GM12878 (cell line): ENCODE measurements around the gene SMOC1. TPM values are rescaled to one million over a fixed set of nuclear protein-coding genes. Genes with fewer than 3 reads are reported as not detected.

Experiments used
- ATAC-seq: fragments of 200-7000 bp; cut with Tn5 transposase; 3 replicates; pipeline ENCODE4 v1.9.1; 2020; ENCODE audit warnings: mild to moderate bottlenecking, moderate library complexity
- BruUV-seq: library from RNA; stranded (reverse); fragments of 400-500 nt; replicated peaks from 2 replicates; lab custom pipeline; 2021; lab: Mats Ljungman, UMichigan
- CTCF ChIA-PET: fragments of 300-600 bp; sonication (Branson Sonifier 250); formaldehyde crosslinking; extraction: SDS; loops from one replicate; lab custom pipeline; 2021; ENCODE audit warnings: inconsistent platforms; lab: Yijun Ruan, JAX
- POLR2A ChIA-PET: fragments of 350-600 bp; formaldehyde crosslinking; extraction: SDS; loops from one replicate; lab custom pipeline; 2021; ENCODE audit warnings: inconsistent platforms; lab: Charles Lee
- RAD21 ChIA-PET: fragments of 300-600 bp; sonication (Branson Sonifier 250); formaldehyde crosslinking; loops from one replicate; lab custom pipeline; 2023; ENCODE audit warnings: antibody characterized with exemption; ENCODE audit not compliant: unreplicated experiment; lab: Charles Lee
- SMC1A ChIA-PET: fragments of 300-600 bp; sonication (Branson Sonifier 250); formaldehyde crosslinking; loops from one replicate; lab custom pipeline; 2023; ENCODE audit not compliant: unreplicated experiment, uncharacterized antibody; lab: Charles Lee
- DNase-seq: peaks from one replicate; pipeline ENCODE4 v3.0.0-alpha.2; 2011; ENCODE audit warnings: low read depth, low spot score
- FAIRE-seq: peaks from 3 replicates; lab custom pipeline; 2011; peaks lifted over from hg19 to GRCh38; lab: Jason Lieb, UNC
- H2AFZ ChIP-seq: 2 replicates; pipeline ENCODE4 v1.6.0; 2011; ENCODE audit warnings: low read depth, low read length, control low read depth; ENCODE audit not compliant: control insufficient read depth
- H3K27ac ChIP-seq: 2 replicates; pipeline ENCODE4 v1.5.1; 2011; ENCODE audit warnings: control low read depth; ENCODE audit not compliant: control insufficient read depth, insufficient read depth
- H3K27me3 ChIP-seq, 2 experiments: replicated peaks in 1 of 2; 2 replicates each; pipeline versions ENCODE4 v1.6.0 to v1.6.1; 2011; ENCODE audit warnings: low read length in 1 of 2; ENCODE audit not compliant: control insufficient read depth in 2 of 2, insufficient read depth in 2 of 2
- H3K36me3 ChIP-seq, 2 experiments: 2 replicates each; pipeline ENCODE4 v1.5.1; 2011; ENCODE audit warnings: low read length in 1 of 2; ENCODE audit not compliant: control insufficient read depth in 2 of 2, insufficient read depth in 2 of 2
- H3K4me1 ChIP-seq: 2 replicates; pipeline ENCODE4 v1.6.1; 2011; ENCODE audit warnings: mild to moderate bottlenecking, low read length, moderate library complexity, mixed read lengths; ENCODE audit not compliant: control insufficient read depth, insufficient read depth
- H3K4me2 ChIP-seq: 2 replicates; pipeline ENCODE4 v1.6.0; 2011; ENCODE audit warnings: control low read depth; ENCODE audit not compliant: control insufficient read depth, insufficient read depth
- H3K4me3 ChIP-seq: fragments of 200-600 bp; sonication (generic); 2 replicates; pipeline ENCODE4 v1.5.1; 2016
- H3K79me2 ChIP-seq: 2 replicates; pipeline ENCODE4 v1.6.0; 2011; ENCODE audit warnings: low read length; ENCODE audit not compliant: control insufficient read depth, insufficient read depth
- H3K9ac ChIP-seq: 2 replicates; pipeline ENCODE4 v1.8.0; 2011; ENCODE audit warnings: low read length, control low read depth, mixed read lengths; ENCODE audit not compliant: control insufficient read depth, insufficient read depth
- H3K9me3 ChIP-seq: replicated peaks from 3 replicates; pipeline ENCODE4 v1.5.1; 2011; ENCODE audit warnings: mild to moderate bottlenecking, low read length; ENCODE audit not compliant: control insufficient read depth, insufficient read depth
- H4K20me1 ChIP-seq: 2 replicates; pipeline ENCODE4 v1.6.0; 2011; ENCODE audit not compliant: control insufficient read depth, insufficient read depth
- ATF7 ChIP-seq: fragments of 450-650 bp; IDR thresholded peaks from 2 replicates; pipeline ENCODE4 v1.6.1; 2016; ENCODE audit warnings: low read depth, mild to moderate bottlenecking
- BACH1 ChIP-seq: fragments of 450-650 bp; IDR thresholded peaks from 2 replicates; pipeline ENCODE4 v1.6.1; 2017; ENCODE audit warnings: mild to moderate bottlenecking, borderline replicate concordance
- FOXK2 ChIP-seq: fragments of 450-650 bp; IDR thresholded peaks from 2 replicates; pipeline ENCODE4 v1.6.1; 2017; ENCODE audit warnings: mild to moderate bottlenecking, moderate library complexity
- RB1 ChIP-seq: fragments of 450-650 bp; formaldehyde crosslinking; IDR thresholded peaks from 2 replicates; pipeline ENCODE4 v1.6.1; 2017; ENCODE audit warnings: mild to moderate bottlenecking, borderline replicate concordance
- ZNF274 ChIP-seq: IDR thresholded peaks from one replicate; pipeline ENCODE4 v1.8.0; 2011; ENCODE audit not compliant: insufficient read length, insufficient read depth
- ZNF687 ChIP-seq: fragments of 450-650 bp; IDR thresholded peaks from 2 replicates; pipeline ENCODE4 v1.6.1; 2017; ENCODE audit warnings: mild to moderate bottlenecking, moderate library complexity
- WGBS: methylation state at CpG from one replicate; pipeline ENCODE4 v1.1.6; 2016; ENCODE audit warnings: low lambda C conversion rate; ENCODE audit not compliant: insufficient replicate concordance, insufficient coverage; ENCODE audit errors: missing lambda C conversion rate; 5-methylcytosine and 5-hydroxymethylcytosine counted together
- in situ Hi-C: fragments of 300-500 bp; cut with MboI; formaldehyde crosslinking; loops from 9 replicates; pipeline ENCODE4 v1.14.3; 2018; ENCODE audit warnings: mixed read lengths
- intact Hi-C: fragments of 100-400 bp; cut with micrococcal nuclease; formaldehyde crosslinking; loops from one replicate; pipeline ENCODE4 v1.14.2; 2022; ENCODE audit not compliant: unreplicated experiment
- polyA plus RNA-seq, 11 experiments: library from polyadenylated mRNA; depleted of rRNA in 4 of 11; unstranded in 6 of 11; stranded (reverse) in 5 of 11; fragments of >200 nt; fragmentation: Nextera tagmentation in 4 of 11; fragmentation: Illumina TruSeq in 1 of 11; extraction: Ambion mirVana in 4 of 11; extraction: Trizol in 1 of 11; gene quantifications; 1 replicate in 1 of 11; 2 replicates in 10 of 11; pipeline versions ENCODE4 v1.2.1 to v1.2.3, GENCODE V29; 2011 to 2016; ENCODE audit warnings: inconsistent platforms in 2 of 11, missing spikeins in 2 of 11, low read depth in 1 of 11
- total RNA-seq, 4 experiments: library from RNA; depleted of rRNA in 3 of 4; stranded (reverse); fragments of >200 nt in 3 of 4; fragmentation: Illumina TruSeq in 1 of 4; extraction: Trizol in 1 of 4; gene quantifications; 2 replicates each; pipeline versions ENCODE4 v1.2.1 to v1.2.3, GENCODE V29; 2013 to 2021

SMOC1 gene
- total and polyA plus RNA-seq, 10 of the 15 experiments (the other 5 are each of a cell fraction or from before 2014, with no cell fraction given), result 0.03 to 0.26 (median 0.14) TPM; not detected in 7

GRCh38 chr14:70027785-70028428 is 148.7 kb downstream of the SMOC1 start (continued):
- no peak for TF ChIP-seq ZNF687
- TF ChIP-seq FOXK2, result no peak
- TF ChIP-seq RB1, result peak; percentile 23; the same call in 1 of the 2 replicates

DNA sequence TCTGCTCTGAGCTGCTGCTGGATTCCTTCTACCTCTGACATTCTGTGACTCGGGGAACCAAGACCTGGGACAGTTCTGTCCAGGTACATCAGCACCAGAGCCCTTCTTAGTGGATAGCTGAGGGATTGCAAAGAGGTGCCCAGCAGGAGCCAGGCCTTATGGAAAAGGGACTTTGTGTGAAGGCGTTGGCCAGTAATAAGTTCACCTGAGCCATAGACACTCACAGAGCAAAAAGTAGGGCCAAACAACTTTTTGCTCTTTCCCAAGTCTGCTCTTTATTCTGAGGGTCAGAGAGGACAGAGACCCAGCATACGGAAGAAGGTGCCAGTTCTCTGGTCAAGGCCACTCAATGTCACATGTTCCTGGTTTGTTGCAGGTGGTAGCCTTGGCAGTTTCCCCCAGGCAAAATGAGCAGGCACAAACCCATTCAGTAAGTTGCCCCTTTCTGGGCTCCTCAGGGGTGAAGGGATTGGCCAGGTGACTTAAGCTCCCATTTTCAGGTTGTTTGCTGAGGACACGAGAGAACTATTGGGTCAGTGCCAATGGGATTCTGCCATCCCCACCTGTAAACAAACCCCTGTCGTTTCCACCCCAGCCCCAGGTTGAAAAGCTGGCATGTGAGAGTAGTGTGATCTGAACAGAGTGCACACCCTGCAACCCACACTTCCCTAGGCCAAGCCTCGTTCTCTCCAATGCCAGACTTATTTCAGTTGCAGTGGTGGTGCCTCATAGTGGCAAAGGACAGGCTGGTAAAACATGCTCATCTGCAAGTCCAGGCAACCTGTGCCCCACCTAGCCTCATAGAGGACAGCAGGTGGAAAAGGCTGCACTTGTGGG is 150.3 kb downstream of the SMOC1 start:
- Histone ChIP-seq H3K4me3 (no peak overlapping the region), H4K20me1 (no peaks in the 10 kb centered on the region), H2AFZ (no peak overlapping the region), H3K27ac (no peak overlapping the region), H3K9me3 (no peaks in the 10 kb centered on the region), H3K9ac (no peak overlapping the region), H3K4me1 (no peaks in the 10 kb centered on the region), H3K4me2 (no peak overlapping the region), H3K27me3 (no peaks in the 10 kb centered on the region; a peak in 1 of 4 replicates), H3K79me2 (no peaks in the 10 kb centered on the region), H3K36me3 (no peaks in the 10 kb centered on the region)
- FAIRE-seq (no peak), DNase-seq (no peak), ATAC-seq (no peak)
- intact Hi-C loops, result loop anchor here (5.0 kb wide), 2 partner anchors 297 to 442 kb away; no protein-coding TSS in a partner anchor
- TF ChIP-seq ATF7 (no peak), ZNF274 (no peak), BACH1 (no peak)
- ChIA-PET SMC1A (interaction anchor here (0.9 to 2.0 kb wide), 3 partner anchors 35 to 299 kb away, joined by 3 to 13 read pairs (median 8); no protein-coding TSS in a partner anchor), POLR2A (no interaction called here), RAD21 (interaction anchor here (1.8 kb wide), 1 partner anchor 299 kb away, joined by 8 read pairs; no protein-coding TSS in a partner anchor), CTCF (interaction anchor here (0.6 to 4.5 kb wide), 10 partner anchors 17 to 291 kb away, joined by 3 to 61 read pairs (median 8); partner anchors contain the start of gene SMOC1)
- 24% methylated on average over 6 of the region's 6 CpGs for WGBS
- in situ Hi-C loops, result loop anchor here (5.0 to 10.0 kb wide), 2 partner anchors 212 to 445 kb away; no protein-coding TSS in a partner anchor
- BruUV-seq, result no TSS peak
